NCI-H345 (cell line): ENCODE results near the gene OR10P1.

Experiments
- DNase-seq: peaks from one replicate; lab custom pipeline; 2025; lab: John Stamatoyannopoulos, UW

The OR10P1 gene

DNA sequence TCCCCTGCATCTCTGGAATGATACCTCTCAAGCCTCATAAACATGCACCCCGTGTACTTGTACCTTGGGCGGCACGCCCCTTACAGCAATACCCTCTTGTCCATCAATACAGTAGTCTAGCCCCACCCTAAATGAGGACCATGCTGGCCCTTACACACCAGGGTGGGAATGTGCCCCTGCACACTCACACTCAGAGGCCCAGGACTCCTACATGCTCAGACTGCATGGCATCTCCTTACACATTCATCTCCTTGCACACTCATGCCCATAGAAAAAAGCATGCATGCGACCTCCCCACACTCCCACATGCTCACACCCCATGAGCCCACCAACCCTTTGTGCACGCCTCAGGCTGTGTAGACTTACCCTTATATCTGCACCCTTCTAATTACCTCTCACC, 49.0 kb downstream of the OR10P1 start:
- no peak for DNase-seq

DNA sequence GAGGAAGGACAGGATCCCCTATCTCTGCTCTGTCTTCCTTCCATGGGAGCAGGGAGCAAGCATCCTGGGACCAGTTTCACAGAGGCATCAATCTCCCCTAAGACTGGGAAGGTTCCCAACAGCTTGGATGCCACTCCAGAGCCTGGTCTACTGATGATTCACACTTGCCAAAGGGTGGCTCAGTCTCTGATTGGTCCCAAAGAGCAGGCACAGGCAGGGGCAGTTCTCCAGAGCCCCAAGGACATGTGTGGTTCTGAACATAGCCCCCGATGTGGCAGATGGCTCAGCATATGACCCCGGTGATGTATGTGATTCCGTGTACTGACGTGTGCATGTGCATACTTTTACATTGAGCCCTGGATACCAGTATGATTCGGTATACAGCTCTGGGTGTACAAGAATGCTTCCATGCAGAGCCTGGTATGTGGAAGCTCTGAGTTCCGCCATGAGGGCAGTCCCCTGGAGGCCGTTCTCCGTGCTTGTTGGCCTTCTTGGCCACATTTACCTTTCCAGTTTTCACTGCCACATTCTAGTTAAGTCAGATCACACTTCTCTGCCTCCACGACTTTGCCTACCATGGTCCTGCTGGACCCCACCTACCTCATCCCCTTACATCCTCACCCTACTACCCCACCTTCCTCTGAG, 49.8 kb downstream of the OR10P1 start:
- DNase-seq, result no peak
